ENCODE data around the gene HBZ.

Gene HBZ

DNA sequence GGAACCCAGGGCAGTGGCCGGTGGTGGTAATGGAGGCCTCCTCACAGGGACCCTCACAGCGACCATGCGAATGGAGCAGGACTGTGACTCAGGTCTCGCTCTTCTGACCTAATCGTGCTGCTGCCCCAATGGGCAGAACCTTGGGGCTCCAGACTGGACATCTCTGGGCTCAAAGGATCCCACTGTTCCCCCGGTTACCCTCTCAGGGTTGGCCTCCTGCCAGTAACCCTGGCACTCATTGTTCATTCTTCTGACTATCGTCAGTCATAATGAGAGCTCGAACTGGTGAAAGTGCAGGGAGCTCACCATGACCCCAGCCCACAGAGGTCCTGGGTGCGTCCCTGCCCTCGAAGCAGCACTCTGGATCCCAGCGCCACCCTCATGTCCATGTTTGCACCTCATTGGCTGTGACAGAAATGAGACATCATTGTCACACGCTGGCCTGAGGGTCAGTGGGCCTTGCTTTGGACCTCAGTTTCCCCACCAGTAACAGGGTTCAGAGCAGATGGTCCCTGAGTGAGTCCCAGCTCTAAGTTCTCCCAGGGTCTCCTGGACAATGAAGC is 10.0 kb upstream of the HBZ start:
- TF ChIP-seq, protein P1, sequence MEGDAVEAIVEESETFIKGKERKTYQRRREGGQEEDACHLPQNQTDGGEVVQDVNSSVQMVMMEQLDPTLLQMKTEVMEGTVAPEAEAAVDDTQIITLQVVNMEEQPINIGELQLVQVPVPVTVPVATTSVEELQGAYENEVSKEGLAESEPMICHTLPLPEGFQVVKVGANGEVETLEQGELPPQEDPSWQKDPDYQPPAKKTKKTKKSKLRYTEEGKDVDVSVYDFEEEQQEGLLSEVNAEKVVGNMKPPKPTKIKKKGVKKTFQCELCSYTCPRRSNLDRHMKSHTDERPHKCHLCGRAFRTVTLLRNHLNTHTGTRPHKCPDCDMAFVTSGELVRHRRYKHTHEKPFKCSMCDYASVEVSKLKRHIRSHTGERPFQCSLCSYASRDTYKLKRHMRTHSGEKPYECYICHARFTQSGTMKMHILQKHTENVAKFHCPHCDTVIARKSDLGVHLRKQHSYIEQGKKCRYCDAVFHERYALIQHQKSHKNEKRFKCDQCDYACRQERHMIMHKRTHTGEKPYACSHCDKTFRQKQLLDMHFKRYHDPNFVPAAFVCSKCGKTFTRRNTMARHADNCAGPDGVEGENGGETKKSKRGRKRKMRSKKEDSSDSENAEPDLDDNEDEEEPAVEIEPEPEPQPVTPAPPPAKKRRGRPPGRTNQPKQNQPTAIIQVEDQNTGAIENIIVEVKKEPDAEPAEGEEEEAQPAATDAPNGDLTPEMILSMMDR (IDR thresholded peaks at IDR 0.05; ENCODE audit: low read length) = no peak
- TF ChIP-seq EZH2 (optimal IDR thresholded peaks at IDR 0.05; ENCODE audit: low read depth, low read length) (no peak), EZH2phosphoT487 (IDR thresholded peaks at IDR 0.05; ENCODE audit: low read length) (no peak)
- no peaks in the 10 kb centered on the region for H3K36me3 ChIP-seq (replicated peaks; ENCODE audit: insufficient read depth, low read length)
- no peak for DNase-seq
- no peaks in the 10 kb centered on the region for H3K9me3 ChIP-seq (replicated peaks; ENCODE audit: insufficient read depth, low read length)
- H3K4me2 ChIP-seq (ENCODE audit: low read depth, low read length) = no peak overlapping the region
- H3K79me2 ChIP-seq (ENCODE audit: low read length) = peaks cover 7% of the 10 kb centered on the region
- no peaks in the 10 kb centered on the region for H4K20me1 ChIP-seq (ENCODE audit: insufficient read depth, low read length)
- no peak overlapping the region for H2AFZ ChIP-seq (ENCODE audit: low read length)
- H3F3A ChIP-seq (ENCODE audit: insufficient read depth, low read length) = peaks cover 6% of the 10 kb centered on the region; the same call in 1 of the 2 replicates
- no peak overlapping the region for H3K9ac ChIP-seq (ENCODE audit: low read length)
- no peaks in the 10 kb centered on the region for H3K9me2 ChIP-seq (replicated peaks; ENCODE audit: insufficient read depth, low read length)
- no peak overlapping the region for H3K4me3 ChIP-seq (ENCODE audit: low read length)
- no peaks in the 10 kb centered on the region for H3K4me1 ChIP-seq (ENCODE audit: low read length)
- no peak overlapping the region for H3K27ac ChIP-seq (ENCODE audit: low read length)
- H3K27me3 ChIP-seq (replicated peaks; ENCODE audit: insufficient read depth, low read length) = peaks cover 20% of the 10 kb centered on the region

GRCh38 chr16:143047-143446 is 9.4 kb upstream of the HBZ start:
- H3K9me2 ChIP-seq (replicated peaks; ENCODE audit: insufficient read depth, low read length) = no peaks in the 10 kb centered on the region
- H3K9me3 ChIP-seq (replicated peaks; ENCODE audit: insufficient read depth, low read length) = no peaks in the 10 kb centered on the region
- no peak overlapping the region for H3K27ac ChIP-seq (ENCODE audit: low read length)
- TF ChIP-seq EZH2phosphoT487 (IDR thresholded peaks at IDR 0.05; ENCODE audit: low read length) (no peak), EZH2 (optimal IDR thresholded peaks at IDR 0.05; ENCODE audit: low read depth, low read length) (no peak)
- TF ChIP-seq, protein P1 (IDR thresholded peaks at IDR 0.05; ENCODE audit: low read length) = no peak
- peaks cover 6% of the 10 kb centered on the region; the same call in 1 of the 2 replicates for H3F3A ChIP-seq (ENCODE audit: insufficient read depth, low read length)
- H2AFZ ChIP-seq (ENCODE audit: low read length) = no peak overlapping the region
- peaks cover 24% of the 10 kb centered on the region for H3K27me3 ChIP-seq (replicated peaks; ENCODE audit: insufficient read depth, low read length)
- H3K79me2 ChIP-seq (ENCODE audit: low read length) = peaks cover 1% of the 10 kb centered on the region
- H3K4me3 ChIP-seq (ENCODE audit: low read length) = no peak overlapping the region
- no peak overlapping the region for H3K4me2 ChIP-seq (ENCODE audit: low read depth, low read length)
- H4K20me1 ChIP-seq (ENCODE audit: insufficient read depth, low read length) = no peaks in the 10 kb centered on the region
- no peaks in the 10 kb centered on the region for H3K36me3 ChIP-seq (replicated peaks; ENCODE audit: insufficient read depth, low read length)
- no peak for DNase-seq
- no peaks in the 10 kb centered on the region for H3K4me1 ChIP-seq (ENCODE audit: low read length)
- no peak overlapping the region for H3K9ac ChIP-seq (ENCODE audit: low read length)

DNA sequence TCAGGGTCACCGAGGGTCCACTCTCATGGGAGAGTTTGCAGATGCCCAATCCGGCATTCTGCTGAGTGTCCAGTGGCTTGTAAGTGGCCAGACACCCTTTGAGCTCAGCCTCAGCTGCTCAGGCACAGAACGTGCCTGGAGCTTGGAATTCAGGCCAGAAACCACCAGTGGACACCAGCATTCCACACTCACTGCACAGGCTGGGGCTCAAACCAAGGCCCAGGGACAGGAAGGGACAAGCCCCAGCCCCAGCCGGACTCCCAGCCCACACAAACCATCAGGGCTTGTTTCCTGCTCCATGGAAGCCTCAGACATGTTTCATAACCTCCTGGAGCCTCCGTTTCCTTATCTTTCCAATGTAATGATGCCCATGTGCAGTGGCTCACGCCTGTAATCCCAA is 9.0 kb upstream of the HBZ start:
- H3K4me3 ChIP-seq (ENCODE audit: low read length) = no peak overlapping the region
- DNase-seq = no peak
- no peaks in the 10 kb centered on the region for H4K20me1 ChIP-seq (ENCODE audit: insufficient read depth, low read length)
- no peaks in the 10 kb centered on the region for H3K9me3 ChIP-seq (replicated peaks; ENCODE audit: insufficient read depth, low read length)
- TF ChIP-seq EZH2 (optimal IDR thresholded peaks at IDR 0.05; ENCODE audit: low read depth, low read length) = no peak
- TF ChIP-seq EZH2phosphoT487 (IDR thresholded peaks at IDR 0.05; ENCODE audit: low read length) = no peak
- no peak overlapping the region for H3K9ac ChIP-seq (ENCODE audit: low read length)
- H2AFZ ChIP-seq (ENCODE audit: low read length) = no peak overlapping the region
- H3K27ac ChIP-seq (ENCODE audit: low read length) = no peak overlapping the region
- no peaks in the 10 kb centered on the region for H3K9me2 ChIP-seq (replicated peaks; ENCODE audit: insufficient read depth, low read length)
- no peaks in the 10 kb centered on the region for H3K79me2 ChIP-seq (ENCODE audit: low read length)
- H3F3A ChIP-seq (ENCODE audit: insufficient read depth, low read length) = peaks cover 6% of the 10 kb centered on the region; the same call in 1 of the 2 replicates
- H3K27me3 ChIP-seq (replicated peaks; ENCODE audit: insufficient read depth, low read length) = peaks cover 26% of the 10 kb centered on the region
- H3K4me2 ChIP-seq (ENCODE audit: low read depth, low read length) = no peak overlapping the region
- H3K4me1 ChIP-seq (ENCODE audit: low read length) = no peaks in the 10 kb centered on the region
- H3K36me3 ChIP-seq (replicated peaks; ENCODE audit: insufficient read depth, low read length) = no peaks in the 10 kb centered on the region

DNA sequence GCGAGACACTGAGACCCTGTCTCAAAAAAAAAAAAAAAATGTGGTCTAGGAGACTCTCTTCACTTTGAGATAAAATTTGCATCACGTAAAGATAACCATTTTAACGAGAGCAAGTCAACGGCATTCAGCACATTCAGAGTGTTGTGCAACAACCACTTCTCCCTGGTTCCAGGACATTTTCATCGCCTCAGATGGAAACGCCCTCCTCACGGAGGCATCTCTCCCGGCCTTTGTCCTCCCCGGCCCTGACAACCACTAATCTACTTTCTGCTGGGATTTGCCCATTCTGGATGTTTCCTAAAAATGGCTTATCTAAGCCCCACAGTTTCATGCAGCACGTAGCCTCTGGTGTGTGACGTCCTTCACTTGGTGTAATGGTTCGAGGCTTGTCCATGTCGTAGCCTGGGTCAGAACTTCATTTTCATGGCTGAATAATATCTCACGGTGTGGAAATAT is 7.6 kb upstream of the HBZ start:
- no peak overlapping the region for H3K9ac ChIP-seq (ENCODE audit: low read length)
- DNase-seq = no peak
- TF ChIP-seq, protein P1 (IDR thresholded peaks at IDR 0.05; ENCODE audit: low read length) = no peak
- TF ChIP-seq EZH2phosphoT487 (IDR thresholded peaks at IDR 0.05; ENCODE audit: low read length) = no peak
- no peak for TF ChIP-seq EZH2 (optimal IDR thresholded peaks at IDR 0.05; ENCODE audit: low read depth, low read length)
- peaks cover 39% of the 10 kb centered on the region for H3K27me3 ChIP-seq (replicated peaks; ENCODE audit: insufficient read depth, low read length)
- no peak overlapping the region for H3K4me2 ChIP-seq (ENCODE audit: low read depth, low read length)
- H3K9me2 ChIP-seq (replicated peaks; ENCODE audit: insufficient read depth, low read length) = no peaks in the 10 kb centered on the region
- H3K9me3 ChIP-seq (replicated peaks; ENCODE audit: insufficient read depth, low read length) = no peaks in the 10 kb centered on the region
- H3K4me1 ChIP-seq (ENCODE audit: low read length) = no peaks in the 10 kb centered on the region
- H3K79me2 ChIP-seq (ENCODE audit: low read length) = no peaks in the 10 kb centered on the region
- no peaks in the 10 kb centered on the region for H4K20me1 ChIP-seq (ENCODE audit: insufficient read depth, low read length)
- H3K36me3 ChIP-seq (replicated peaks; ENCODE audit: insufficient read depth, low read length) = no peaks in the 10 kb centered on the region
- H3K27ac ChIP-seq (ENCODE audit: low read length) = no peak overlapping the region
- no peak overlapping the region for H3K4me3 ChIP-seq (ENCODE audit: low read length)
- H3F3A ChIP-seq (ENCODE audit: insufficient read depth, low read length) = peaks cover 2% of the 10 kb centered on the region; the same call in 1 of the 2 replicates
- no peak overlapping the region for H2AFZ ChIP-seq (ENCODE audit: low read length)
